DND-41 (cell line): ENCODE results near the gene TMEM106B.

Experiments used
- ATAC-seq: fragments of 200-7000 bp; cut with Tn5 transposase; 3 replicates; pipeline ENCODE4 v1.9.1; 2021; ENCODE audit warnings: low read depth; ENCODE audit not compliant: insufficient read depth
- DNase-seq: peaks from one replicate; pipeline ENCODE4 v3.0.0-alpha.2; 2020
- H2AFZ ChIP-seq: 2 replicates; pipeline ENCODE4 v1.6.0; 2012; ENCODE audit warnings: low read depth, low read length
- H3K27ac ChIP-seq: 2 replicates; pipeline ENCODE4 v1.5.1; 2012; ENCODE audit warnings: low read length, inconsistent platforms
- H3K27me3 ChIP-seq: fragments of 200-600 bp; sonication (generic); 2 replicates; pipeline ENCODE4 v1.6.0; 2012; ENCODE audit warnings: low read length, mild to moderate bottlenecking, inconsistent platforms; ENCODE audit not compliant: insufficient read depth, poor library complexity
- H3K36me3 ChIP-seq: 2 replicates; pipeline ENCODE4 v1.5.1; 2012; ENCODE audit warnings: low read length, inconsistent platforms; ENCODE audit not compliant: insufficient read depth
- H3K4me1 ChIP-seq: 2 replicates; pipeline ENCODE4 v1.5.1; 2012; ENCODE audit warnings: mild to moderate bottlenecking, low read length; ENCODE audit not compliant: insufficient read depth
- H3K4me2 ChIP-seq: 2 replicates; pipeline ENCODE4 v1.6.0; 2012; ENCODE audit warnings: mild to moderate bottlenecking, moderate library complexity, low read length, inconsistent platforms; ENCODE audit not compliant: insufficient read depth
- H3K4me3 ChIP-seq, 2 experiments: fragments of 200-600 bp in 1 of 2; shearing (Covaris generic) in 1 of 2; 2 replicates each; pipeline ENCODE4 v1.5.1; 2012 to 2016; ENCODE audit warnings: inconsistent platforms in 2 of 2, low read length in 2 of 2, mild to moderate bottlenecking in 2 of 2, low read depth in 1 of 2, moderate library complexity in 1 of 2
- H3K79me2 ChIP-seq: 2 replicates; pipeline ENCODE4 v1.6.0; 2012; ENCODE audit warnings: low read length, inconsistent platforms; ENCODE audit not compliant: insufficient read depth
- H3K9ac ChIP-seq: 2 replicates; pipeline ENCODE4 v1.6.0; 2012; ENCODE audit warnings: low read depth, mild to moderate bottlenecking, inconsistent platforms, low read length, moderate library complexity
- H3K9me3 ChIP-seq: 2 replicates; pipeline ENCODE4 v1.5.1; 2012; ENCODE audit warnings: low read length, moderate library complexity, mild to moderate bottlenecking, inconsistent platforms; ENCODE audit not compliant: insufficient read depth, severe bottlenecking
- H4K20me1 ChIP-seq: 2 replicates; pipeline ENCODE4 v1.6.0; 2012; ENCODE audit warnings: low read length; ENCODE audit not compliant: insufficient read depth
- CTCF ChIP-seq: IDR thresholded peaks from 2 replicates; pipeline ENCODE4 v1.5.1; 2012; ENCODE audit warnings: borderline replicate concordance, low read length, moderate library complexity, mild to moderate bottlenecking; ENCODE audit not compliant: poor library complexity, severe bottlenecking; ENCODE audit errors: extremely low read depth
- EZH2 ChIP-seq: IDR thresholded peaks from 3 replicates; pipeline ENCODE4 v1.6.1; 2012; ENCODE audit warnings: borderline replicate concordance, low read depth, mild to moderate bottlenecking, moderate library complexity, low read length, inconsistent platforms; ENCODE audit not compliant: severe bottlenecking

TMEM106B gene

GRCh38 chr7:12228024-12228423 lies 16.9 kb downstream of the TMEM106B start:
- Histone ChIP-seq H4K20me1 (no peaks in the 10 kb centered on the region), H3K4me3 (no peak overlapping the region), H3K4me2 (no peak overlapping the region), H3K27me3 (no peaks in the 10 kb centered on the region), H3K4me1 (peaks cover 3% of the 10 kb centered on the region; the same call in 1 of the 2 replicates), H3K79me2 (no peaks in the 10 kb centered on the region), H3K36me3 (no peaks in the 10 kb centered on the region), H2AFZ (no peak overlapping the region), H3K9me3 (no peaks in the 10 kb centered on the region), H3K27ac (no peak overlapping the region), H3K9ac (no peak overlapping the region)
- DNase-seq (no peak), ATAC-seq (no peak)
- no peak for TF ChIP-seq CTCF
- TF ChIP-seq EZH2 = no peak

- Histone ChIP-seq H3K79me2 (no peaks in the 10 kb centered on the region), H3K4me3 (no peak overlapping the region), H3K9ac (no peak overlapping the region), H3K4me2 (no peak overlapping the region), H3K36me3 (no peaks in the 10 kb centered on the region), H3K9me3 (no peaks in the 10 kb centered on the region), H3K4me1 (no peaks in the 10 kb centered on the region), H3K27ac (no peak overlapping the region), H4K20me1 (no peaks in the 10 kb centered on the region), H2AFZ (no peak overlapping the region), H3K27me3 (no peaks in the 10 kb centered on the region)
- TF ChIP-seq EZH2 = no peak
- TF ChIP-seq CTCF = no peak
- ATAC-seq = no peak
- no peak for DNase-seq
These were observed 18.0 kb downstream of the TMEM106B start for GRCh38 chr7:12229046-12229445.

DNA sequence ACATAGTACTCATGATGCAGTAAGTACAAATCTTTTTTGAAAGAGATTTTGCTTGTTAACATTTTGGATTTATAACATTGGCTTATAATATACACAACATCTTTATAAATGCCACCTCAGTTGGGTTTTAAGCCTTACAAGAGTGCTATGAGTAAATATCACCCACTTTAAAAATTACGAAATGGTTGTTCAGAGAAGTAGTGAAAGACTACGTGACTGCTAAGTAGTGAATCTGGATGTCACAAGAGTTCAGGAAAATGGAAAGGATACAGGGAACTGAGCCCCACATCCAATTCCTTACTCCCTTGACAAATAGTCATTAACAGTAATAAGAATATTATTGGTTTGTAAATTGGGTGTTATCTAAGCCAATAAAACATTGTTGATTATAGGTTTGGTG lies 20.0 kb downstream of the TMEM106B start:
- H3K4me2 ChIP-seq = no peak overlapping the region
- ATAC-seq (no peak), DNase-seq (no peak)
- no peaks in the 10 kb centered on the region for H4K20me1 ChIP-seq
- no peaks in the 10 kb centered on the region for H3K27me3 ChIP-seq
- H3K79me2 ChIP-seq = no peaks in the 10 kb centered on the region
- no peak overlapping the region for H2AFZ ChIP-seq
- no peaks in the 10 kb centered on the region for H3K4me1 ChIP-seq
- H3K9me3 ChIP-seq = no peaks in the 10 kb centered on the region
- no peak overlapping the region for H3K4me3 ChIP-seq
- H3K9ac ChIP-seq = no peak overlapping the region
- no peak overlapping the region for H3K27ac ChIP-seq
- no peaks in the 10 kb centered on the region for H3K36me3 ChIP-seq
- TF ChIP-seq EZH2 (no peak), CTCF (no peak)

GRCh38 chr7:12233175-12233574 lies 22.1 kb downstream of the TMEM106B start:
- Histone ChIP-seq H3K4me1 (no peaks in the 10 kb centered on the region), H3K4me3 (no peak overlapping the region), H4K20me1 (no peaks in the 10 kb centered on the region), H3K36me3 (no peaks in the 10 kb centered on the region), H3K9ac (no peak overlapping the region), H3K27me3 (no peaks in the 10 kb centered on the region), H3K4me2 (no peak overlapping the region), H3K9me3 (no peaks in the 10 kb centered on the region), H3K79me2 (no peaks in the 10 kb centered on the region), H3K27ac (no peak overlapping the region), H2AFZ (no peak overlapping the region)
- no peak for DNase-seq
- TF ChIP-seq EZH2 (no peak), CTCF (no peak)
- no peak for ATAC-seq
